Stimulated activated CD8-positive, alpha-beta memory T cell treated with anti-CD3 and anti-CD28 coated beads, Interleukin-15, amount 100 ng/mL, for 1 hour (primary cell): ENCODE data around the gene CASTOR2.
"Not testable (repeated sequence)": the region's sequence is repeated elsewhere in the genome, so short reads cannot be mapped to it uniquely, and the experiment has no call there.

ENCODE experiments used
- DNase-seq: peaks from one replicate; pipeline ENCODE4 v3.0.0-alpha.2; 2020; ENCODE audit warnings: low read depth

Gene CASTOR2

DNA sequence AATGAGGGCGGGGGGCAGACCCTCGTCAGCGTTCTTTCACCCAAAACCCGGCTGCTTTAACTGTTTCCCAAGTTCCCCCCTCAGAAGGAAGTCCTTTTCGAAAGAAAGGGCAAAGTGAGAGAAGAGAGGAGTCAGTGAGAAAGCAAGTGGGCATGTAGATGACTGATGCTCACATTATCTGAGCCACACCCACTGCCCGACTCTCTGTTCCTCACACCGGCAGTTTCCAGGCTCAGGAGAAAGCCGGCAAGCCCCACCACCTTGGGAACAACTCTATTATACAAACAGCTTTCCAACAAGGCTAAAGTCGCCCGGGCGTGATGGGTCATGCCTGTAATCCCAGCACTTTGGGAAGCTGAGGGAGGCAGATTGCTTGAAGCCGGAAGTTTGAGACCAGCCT is 86.0 kb downstream of the CASTOR2 start:
- no peak for DNase-seq

DNA sequence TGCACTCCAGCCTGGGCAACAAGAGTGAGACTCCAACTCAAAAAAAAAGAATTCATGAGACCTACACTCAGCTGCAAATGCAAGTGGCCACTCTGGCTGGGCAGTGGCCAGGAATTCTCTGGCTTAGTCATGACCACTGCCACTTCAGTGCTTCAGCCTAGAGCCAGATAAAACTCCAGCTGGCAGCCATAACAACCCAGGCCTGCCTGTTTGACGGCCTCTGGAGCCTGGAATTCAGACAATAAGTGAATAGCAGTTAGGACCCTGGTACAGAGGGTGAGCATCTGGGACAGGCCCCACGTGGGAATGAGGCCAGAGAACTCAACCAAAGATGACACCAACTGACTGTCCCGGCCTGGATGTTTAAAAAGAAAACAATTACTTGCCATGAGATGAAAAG is 90.2 kb downstream of the CASTOR2 start:
- no peak for DNase-seq

DNA sequence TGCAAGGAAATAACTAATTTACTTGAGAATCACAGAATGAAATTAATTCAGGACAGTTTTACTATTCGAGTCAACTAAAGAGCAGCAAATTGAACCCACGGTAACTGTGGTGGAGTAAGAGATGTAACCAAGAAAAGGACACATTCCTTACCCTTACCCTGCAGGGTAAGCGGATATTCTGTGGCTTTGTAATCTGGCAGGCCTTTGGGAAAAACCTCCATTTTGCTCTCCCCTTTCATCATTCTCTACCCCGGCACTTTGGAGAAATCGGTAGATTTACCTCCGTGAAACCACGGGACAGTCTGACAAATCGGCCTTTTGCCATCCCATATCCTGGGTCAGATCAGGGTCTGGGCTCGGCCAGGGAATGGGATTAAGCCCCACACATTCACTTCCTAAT is 90.7 kb downstream of the CASTOR2 start:
- DNase-seq: no peak

DNA sequence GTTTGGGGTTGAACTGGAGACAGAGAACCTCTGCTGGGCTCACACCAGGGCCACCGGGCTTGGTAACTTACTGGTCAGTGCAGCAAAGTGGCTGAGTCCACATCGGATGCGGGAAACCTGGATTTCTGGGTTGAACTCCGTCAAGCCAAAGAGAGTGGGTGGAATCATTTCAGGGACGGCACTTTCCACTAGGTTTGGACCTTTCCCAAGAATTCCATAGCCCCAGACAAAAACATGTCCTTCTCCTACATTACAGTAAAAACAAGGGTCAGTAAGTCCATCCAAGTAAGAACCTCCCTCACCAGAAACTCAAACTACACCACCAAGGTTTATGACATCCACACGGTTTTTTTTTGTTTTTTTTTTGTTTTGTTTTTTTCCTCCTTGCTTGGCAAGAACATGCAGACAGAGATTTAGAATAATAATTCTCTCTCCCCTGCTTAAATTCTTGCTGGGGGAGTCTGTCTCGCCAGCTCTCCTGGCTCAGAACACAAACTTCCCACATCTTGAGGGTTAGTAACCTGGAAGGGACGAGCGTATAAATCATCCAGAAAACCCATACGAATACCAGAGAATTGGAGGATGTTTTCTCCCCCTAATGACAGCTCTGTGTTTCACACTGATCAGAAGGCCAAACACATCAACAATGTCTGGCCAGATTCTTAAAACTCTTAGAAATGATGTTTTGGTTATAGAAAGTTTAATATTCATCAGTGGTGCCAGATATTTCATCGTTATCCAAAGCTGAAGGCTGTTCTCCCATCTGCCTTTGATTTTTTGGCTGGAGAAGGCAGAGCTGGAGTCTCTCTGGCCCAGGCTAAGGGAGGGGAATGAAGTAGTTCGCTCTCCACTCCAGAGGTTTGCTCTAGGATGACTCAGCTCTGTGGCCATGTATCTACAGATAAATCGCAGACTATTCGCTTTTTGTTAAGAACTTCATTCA is 91.6 kb downstream of the CASTOR2 start:
- no peak for DNase-seq

DNA sequence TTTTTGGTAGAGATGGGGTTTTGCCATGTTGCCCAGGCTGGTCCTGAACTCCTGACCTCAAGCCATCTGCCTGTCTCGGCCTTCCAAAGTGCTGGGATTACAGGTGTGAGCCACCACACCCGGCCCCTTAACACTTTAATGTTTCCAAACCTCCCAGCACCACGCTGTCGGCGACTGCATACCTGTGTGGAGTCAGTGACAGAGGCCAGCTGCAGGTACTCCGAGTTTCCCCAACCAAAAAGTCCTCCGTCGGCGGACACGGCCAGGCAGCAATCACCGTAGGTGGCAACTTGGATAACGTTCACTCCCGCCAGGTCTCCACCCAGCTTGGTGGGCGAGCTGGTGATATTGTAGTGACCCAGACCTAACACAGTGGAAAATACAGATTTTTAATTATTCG is 93.9 kb downstream of the CASTOR2 start:
- DNase-seq: no peak

DNA sequence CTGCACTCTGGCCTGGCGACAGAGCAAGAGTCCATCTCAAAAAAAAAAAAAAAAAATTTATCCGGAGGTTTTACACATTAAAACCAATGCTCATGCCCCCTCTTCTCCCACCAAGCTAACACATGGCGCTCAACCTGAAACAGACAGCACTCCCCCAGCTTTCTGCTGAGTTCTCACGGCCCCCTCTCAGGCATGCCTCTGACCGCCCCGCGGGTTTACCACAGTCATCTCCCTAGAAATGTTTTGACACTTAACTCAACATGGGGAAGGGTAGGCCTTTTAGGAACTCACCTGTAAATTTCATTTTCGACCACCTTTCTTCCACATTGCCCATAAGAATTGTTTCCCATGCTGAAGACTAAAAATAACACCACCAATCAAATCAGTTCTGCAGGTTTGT is 99.8 kb downstream of the CASTOR2 start:
- no peak for DNase-seq

DNA sequence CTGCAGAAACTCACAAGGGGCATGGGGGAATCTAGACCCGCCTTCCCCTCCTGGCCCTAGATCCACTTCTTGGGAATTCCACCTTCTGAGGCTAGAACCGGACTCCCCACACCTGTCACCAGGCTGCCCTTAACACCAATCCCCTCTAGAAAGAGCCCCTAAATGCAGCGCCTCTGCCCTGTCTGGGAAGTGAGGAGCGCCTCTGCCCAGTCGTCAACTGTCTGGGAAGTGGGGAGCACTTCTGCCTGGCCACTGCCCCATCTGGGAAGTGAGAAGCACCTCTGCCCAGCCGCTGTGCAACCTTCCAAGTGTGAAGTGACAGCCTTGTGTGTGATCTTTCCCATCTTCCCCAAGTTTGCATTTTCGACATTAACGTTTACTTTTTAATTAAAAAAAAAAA is 100.3 kb downstream of the CASTOR2 start:
- no peak for DNase-seq

DNA sequence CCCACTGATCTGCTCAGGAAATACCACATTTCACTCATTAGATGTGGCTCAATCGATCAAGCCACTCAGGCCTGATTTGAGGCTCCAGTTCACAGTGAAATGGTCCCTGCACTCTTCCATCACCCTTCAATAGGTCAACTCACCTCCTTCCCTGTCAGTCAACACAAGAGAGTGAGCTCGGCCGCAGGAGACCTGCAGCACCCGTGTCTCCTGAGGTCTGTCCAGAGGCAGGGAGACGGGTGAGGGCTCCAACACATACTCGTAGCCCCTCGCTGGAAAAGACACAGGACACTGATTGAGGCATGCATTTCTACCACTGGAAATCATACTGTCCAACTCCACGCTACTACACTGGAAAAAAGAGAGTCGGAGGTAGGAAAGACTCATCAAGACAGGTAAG is 102.0 kb downstream of the CASTOR2 start:
- no peak for DNase-seq

DNA sequence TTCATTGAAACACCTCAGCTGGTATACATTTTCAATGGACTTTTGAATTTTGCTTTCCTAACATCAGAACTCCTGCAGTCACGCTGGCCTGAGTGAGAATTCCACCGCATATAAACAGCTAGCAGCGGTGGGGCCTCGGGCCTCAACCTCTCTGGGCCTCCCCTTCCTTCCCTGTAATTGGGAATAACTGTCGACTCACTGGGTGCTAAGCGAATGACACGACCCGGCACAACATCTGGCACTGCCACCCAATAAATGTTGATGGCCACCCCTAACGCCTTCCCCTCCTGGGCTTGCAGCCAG is 108.4 kb downstream of the CASTOR2 start:
- DNase-seq: no peak

DNA sequence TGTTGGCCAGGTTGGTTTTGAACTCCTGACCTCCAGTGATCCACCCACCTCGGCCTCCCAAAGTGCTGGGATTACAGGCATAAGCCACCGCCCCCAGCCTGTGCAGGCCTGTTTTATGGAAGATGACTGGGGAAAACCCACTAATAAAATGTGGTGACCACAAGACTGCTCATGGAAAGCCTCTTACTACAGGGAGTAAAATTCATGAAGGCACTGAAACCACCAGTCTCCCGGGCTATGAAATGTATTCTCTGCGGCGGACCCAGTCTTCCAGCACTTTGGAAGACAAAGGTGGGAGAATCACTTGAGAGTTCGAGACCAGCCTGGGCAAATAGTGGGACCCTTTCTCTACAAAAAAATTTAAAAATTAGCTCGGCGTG is 109.7 kb downstream of the CASTOR2 start:
- not testable (repeated sequence) for DNase-seq
